Inferior parietal cortex (tissue), 1 donor: ENCODE measurements around the gene OTOS.

Experiments used
- DNase-seq: peaks from one replicate; pipeline ENCODE4 v3.0.0-alpha.2; 2016; ENCODE audit errors: extremely low spot score

Gene OTOS

GRCh38 chr2:240140511-240140910, at the start of gene OTOS:
Gene OTOS (minus strand): TSS chr2:240140658. CDS start chr2:240140326, 332 bp downstream.
- DNase-seq: no peak

GRCh38 chr2:240189686-240190085, 49.2 kb upstream of the OTOS start:
- DNase-seq: no peak

- no peak for DNase-seq
Observed at GRCh38 chr2:240187989-240188590, 47.6 kb upstream of the OTOS start.

GRCh38 chr2:240186191-240186725, 45.8 kb upstream of the OTOS start:
- no peak for DNase-seq

- DNase-seq: no peak
Observed at GRCh38 chr2:240184656-240185055, 44.2 kb upstream of the OTOS start.

GRCh38 chr2:240183875-240184590, 43.6 kb upstream of the OTOS start:
- DNase-seq: no peak

GRCh38 chr2:240183006-240183874, 42.8 kb upstream of the OTOS start:
- DNase-seq: no peak

- DNase-seq: no peak
Observed at GRCh38 chr2:240182476-240182875, 42.0 kb upstream of the OTOS start.

- DNase-seq: no peak
Observed at GRCh38 chr2:240182001-240182400, 41.5 kb upstream of the OTOS start.

GRCh38 chr2:240179941-240180666, 39.6 kb upstream of the OTOS start:
- DNase-seq: no peak

GRCh38 chr2:240179186-240179815, 38.8 kb upstream of the OTOS start:
- DNase-seq: no peak

GRCh38 chr2:240178564-240178963, 38.1 kb upstream of the OTOS start:
- DNase-seq: no peak

GRCh38 chr2:240174496-240174895, 34.0 kb upstream of the OTOS start:
- no peak for DNase-seq

GRCh38 chr2:240172071-240172895, 31.8 kb upstream of the OTOS start:
- no peak for DNase-seq

GRCh38 chr2:240170883-240171282, 30.4 kb upstream of the OTOS start:
- no peak for DNase-seq

- no peak for DNase-seq
Observed at GRCh38 chr2:240170354-240170735, 29.9 kb upstream of the OTOS start.

- no peak for DNase-seq
Observed at GRCh38 chr2:240169486-240170353, 29.3 kb upstream of the OTOS start.

- no peak for DNase-seq
Observed at GRCh38 chr2:240168546-240169361, 28.3 kb upstream of the OTOS start.
